NK-92 (cell line): ENCODE results near the gene PDZK1IP1.
"Not testable (repeated sequence)": the region's sequence is repeated elsewhere in the genome, so short reads cannot be mapped to it uniquely, and the experiment has no call there.

Experiments used
- DNase-seq: peaks from one replicate; lab custom pipeline; 2025; ENCODE audit not compliant: unreplicated experiment; lab: John Stamatoyannopoulos, UW

Gene PDZK1IP1

DNA sequence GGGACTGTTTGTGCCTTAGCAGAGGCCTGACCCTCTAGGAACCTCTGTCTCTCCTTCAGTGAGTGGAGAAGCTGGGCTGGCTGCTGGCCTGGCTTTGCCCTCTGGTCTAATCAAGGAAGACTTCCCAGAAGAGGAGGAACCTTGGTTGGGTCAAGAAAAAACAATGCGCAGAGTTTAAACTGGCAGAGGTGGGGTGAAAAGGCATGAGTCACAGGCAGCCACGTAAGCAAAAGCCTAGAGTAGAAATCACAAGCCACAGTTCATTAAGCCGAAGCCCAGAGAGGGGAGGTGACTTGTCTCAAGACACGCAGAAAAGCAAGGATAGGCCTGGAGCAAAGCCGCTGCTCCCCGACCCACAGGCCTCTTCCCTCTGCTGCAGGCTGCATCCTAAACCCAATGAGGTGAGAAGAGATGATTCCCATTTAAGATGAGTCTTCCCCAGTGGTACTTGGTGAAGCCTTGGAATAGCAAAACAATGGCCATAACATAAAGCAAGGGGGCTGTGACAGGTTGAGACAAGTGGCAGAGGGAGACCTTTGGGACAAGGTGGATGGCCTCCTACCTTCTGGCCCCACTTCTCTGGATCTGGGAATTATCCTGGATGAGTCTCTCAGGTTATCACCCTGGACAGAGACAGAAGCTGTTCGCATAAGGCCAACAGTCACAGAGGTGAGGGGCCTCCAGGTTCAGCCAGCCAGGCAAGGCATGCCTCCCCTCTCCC, 7.7 kb downstream of the PDZK1IP1 start:
- DNase-seq, result no peak

GRCh38 chr1:47181095-47181954, 8.5 kb downstream of the PDZK1IP1 start:
- no peak for DNase-seq

DNA sequence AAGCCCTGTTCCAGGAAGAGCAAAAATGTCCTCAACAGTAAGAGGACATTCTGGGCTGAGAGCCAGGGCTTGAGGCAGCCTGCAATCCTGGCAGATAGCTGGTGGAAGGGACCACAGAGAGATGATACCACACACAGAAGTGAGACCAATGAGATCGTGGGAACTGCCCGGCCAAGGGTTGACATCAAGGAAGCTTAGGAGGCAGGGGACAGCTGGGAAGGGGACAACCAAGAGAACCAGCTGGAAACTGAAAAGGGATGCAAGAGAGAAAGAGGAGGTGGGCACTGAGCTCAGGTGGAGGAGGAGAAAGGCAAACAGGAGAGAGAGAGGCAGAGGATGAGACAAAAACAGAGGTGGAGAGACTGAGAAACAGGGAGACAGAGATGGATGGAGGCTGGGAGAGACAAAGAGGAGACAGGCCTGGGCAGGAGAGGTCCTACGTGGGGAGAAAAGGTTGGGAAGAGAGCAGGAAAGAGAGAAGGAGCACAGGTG, 9.2 kb downstream of the PDZK1IP1 start:
- no peak for DNase-seq

GRCh38 chr1:47179988-47180563, 9.8 kb downstream of the PDZK1IP1 start:
- no peak for DNase-seq

DNA sequence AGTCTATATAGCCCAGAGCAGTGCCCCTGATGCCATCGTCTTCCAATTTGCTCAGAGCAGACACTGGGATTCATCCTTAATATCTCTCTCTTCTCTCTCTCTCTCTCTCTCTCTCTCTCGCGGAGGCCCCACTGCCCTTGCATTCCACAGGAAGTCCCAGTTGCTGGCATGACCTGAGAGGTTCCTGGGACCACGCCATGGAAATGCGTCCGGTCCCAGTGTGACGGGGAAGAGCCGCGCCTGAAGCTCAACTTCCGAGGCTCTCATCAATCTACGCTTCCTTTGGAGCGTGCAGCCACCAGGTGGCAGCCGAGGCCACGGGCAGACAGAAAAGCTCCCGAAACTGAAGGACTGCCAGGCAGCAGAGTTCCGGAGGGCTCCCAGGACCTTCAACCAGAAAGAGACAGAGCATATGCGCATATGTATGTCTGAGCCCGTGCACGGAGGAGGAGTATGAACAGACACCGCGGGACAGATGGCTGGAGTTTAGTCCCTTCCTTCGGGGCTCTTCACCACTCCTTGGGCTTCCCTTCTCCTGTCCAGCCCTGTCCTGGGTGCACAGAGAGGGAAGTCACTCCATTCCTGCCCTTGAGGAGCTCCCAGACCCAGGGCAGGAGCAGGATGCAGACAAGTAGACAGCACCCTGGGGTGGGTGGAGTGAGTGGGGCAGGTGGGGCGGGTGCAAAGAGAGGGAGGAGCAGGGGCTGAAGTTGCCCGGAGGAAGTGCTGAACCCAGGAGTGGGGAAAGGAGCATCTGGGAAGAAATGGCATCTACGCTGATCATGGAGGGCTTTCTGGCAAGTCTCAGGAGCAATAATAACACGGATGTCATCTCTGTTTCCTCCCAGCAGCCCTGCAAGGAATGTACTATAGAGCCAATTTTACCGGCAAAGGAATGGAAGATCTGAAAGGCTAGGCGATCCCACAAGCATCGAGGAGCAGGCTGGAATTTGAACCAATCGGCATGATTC, 10.5 kb downstream of the PDZK1IP1 start:
- DNase-seq, result no peak

DNA sequence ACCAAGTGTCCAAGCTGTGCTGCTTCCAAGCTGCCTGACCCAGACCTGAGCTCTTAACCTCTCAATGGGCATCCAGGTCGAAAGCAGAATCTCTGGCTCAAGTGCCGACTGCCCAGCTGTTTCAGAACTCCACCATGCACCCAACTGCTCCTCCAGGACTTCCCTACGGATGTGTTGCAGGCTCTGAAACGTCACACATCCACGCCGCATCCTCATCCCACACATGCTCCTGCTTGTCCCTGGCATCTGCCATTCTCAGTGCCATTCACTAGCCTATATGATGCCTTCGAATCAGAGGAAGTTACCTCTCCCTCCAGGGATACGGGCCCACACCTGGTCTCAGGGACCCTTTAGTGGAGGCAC, 11.2 kb downstream of the PDZK1IP1 start:
- no peak for DNase-seq

GRCh38 chr1:47178020-47178419, 11.8 kb downstream of the PDZK1IP1 start:
- no peak for DNase-seq

GRCh38 chr1:47175227-47175934, 14.5 kb downstream of the PDZK1IP1 start:
- no peak for DNase-seq

DNA sequence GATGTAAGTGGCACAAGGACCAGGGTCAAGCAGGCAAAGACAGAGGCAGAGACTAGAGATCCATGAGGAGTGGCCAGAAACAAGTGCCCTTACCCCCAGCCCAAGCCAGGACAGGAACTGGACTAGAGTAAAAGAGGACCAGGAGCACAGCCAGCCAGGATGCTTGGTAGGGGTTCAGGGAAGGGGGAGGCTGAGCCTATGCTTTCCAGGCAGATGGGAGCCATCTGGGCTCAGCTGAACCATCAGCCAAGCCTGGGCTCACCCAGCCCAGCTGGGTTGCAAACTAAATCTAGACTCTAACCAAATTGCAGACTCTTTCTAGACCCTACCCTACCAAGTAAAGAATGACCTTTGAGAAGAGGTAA, 15.2 kb downstream of the PDZK1IP1 start:
- DNase-seq, result no peak

DNA sequence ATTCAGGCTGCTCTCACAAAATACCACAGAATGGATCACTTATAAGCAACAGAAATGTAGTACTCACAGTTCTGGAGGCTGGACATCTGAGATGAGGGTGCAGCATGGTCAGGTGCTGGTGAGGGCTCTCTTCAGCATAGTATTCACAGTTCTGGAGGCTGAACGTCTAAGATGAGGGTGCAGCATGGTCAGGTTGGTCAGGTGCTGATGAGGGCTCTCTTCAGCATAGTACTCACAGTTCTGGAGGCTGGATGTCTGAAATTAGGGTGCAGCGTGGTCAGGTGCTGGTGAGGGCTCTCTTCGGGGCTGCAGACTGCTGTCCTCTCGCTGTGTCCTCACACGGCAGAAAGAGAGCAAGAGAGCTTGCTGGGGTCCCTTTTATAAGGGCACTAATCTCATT, 17.1 kb downstream of the PDZK1IP1 start:
- no peak for DNase-seq

DNA sequence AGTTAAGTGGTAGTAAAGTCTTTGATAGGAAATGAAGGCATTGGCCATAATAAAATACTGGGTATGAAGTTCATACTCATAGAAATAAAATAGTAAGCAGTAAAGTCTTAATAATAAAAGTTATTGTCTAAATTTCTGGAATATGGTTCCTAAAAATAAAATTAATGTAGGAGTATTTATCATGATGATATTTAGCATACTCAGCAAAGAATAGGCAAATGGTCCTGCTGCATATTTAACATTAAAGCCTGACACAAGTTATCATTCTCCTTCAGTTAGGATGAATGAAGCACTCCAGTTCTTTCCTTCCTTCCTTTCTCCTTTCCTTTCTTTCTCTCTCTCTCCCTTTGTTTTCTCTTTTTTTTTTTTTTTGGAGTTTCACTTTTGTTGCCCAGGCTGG, 25.3 kb downstream of the PDZK1IP1 start:
- DNase-seq, result no peak

- no peak for DNase-seq
Observed at GRCh38 chr1:47161298-47162040, 28.4 kb downstream of the PDZK1IP1 start.

DNA sequence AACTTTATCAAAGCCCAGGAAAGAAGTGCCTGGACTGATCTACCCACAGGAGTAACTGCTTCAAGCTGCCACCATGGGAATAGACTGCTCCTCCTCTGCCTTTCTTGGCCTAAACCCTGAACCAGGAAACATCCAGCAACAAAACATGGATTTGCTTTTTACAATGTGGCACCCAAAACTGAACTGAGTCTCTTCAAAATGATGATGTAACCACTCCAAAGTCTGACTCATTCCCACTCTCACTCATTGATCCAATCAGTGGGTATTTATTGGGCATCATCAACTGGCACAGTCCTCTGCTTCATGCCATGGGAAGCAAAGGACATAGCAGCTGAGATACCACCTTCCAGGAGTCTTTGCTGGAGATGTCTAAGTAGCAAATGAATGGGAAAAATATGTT, 29.1 kb downstream of the PDZK1IP1 start:
- DNase-seq, result no peak

- not testable (repeated sequence) for DNase-seq
Observed at GRCh38 chr1:47157957-47158356, 31.9 kb downstream of the PDZK1IP1 start.

DNA sequence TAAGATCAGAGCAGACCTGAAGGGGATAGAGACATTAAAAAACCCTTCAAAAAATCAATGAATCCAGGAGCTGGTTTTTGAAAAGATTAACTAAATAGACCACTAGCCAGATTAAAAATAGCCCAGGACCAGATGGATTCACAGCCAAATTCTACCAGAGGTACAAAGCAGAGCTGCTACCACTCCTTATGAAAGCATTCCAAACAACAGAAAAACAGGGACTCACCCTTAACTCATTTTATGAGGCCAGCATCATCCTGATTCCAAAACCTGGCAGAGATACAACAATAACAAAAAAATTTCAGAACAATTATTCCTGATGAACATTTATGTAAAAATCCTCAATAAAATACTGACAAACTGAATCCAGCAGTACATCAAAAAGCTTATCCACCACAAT, 33.4 kb downstream of the PDZK1IP1 start:
- not testable (repeated sequence) for DNase-seq

DNA sequence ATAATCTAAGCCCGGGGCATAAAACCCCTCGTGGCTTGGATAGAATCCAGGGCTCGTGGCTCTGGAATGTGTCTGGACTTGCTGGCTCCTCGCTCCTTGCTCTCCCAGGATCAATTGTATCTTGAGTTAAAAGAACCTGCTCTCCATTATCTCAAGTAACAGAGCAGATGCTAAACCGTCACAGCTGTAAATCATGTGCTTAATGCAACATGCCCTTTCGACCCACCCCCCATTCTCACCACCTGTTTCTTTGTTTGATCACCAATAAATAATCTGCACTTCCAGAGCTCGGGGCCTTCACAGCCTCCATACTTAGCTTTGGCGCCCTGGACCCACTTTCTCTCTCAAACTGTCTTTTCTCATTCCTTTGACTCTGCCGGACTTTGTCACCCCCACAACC, 40.7 kb downstream of the PDZK1IP1 start:
- not testable (repeated sequence) for DNase-seq

DNA sequence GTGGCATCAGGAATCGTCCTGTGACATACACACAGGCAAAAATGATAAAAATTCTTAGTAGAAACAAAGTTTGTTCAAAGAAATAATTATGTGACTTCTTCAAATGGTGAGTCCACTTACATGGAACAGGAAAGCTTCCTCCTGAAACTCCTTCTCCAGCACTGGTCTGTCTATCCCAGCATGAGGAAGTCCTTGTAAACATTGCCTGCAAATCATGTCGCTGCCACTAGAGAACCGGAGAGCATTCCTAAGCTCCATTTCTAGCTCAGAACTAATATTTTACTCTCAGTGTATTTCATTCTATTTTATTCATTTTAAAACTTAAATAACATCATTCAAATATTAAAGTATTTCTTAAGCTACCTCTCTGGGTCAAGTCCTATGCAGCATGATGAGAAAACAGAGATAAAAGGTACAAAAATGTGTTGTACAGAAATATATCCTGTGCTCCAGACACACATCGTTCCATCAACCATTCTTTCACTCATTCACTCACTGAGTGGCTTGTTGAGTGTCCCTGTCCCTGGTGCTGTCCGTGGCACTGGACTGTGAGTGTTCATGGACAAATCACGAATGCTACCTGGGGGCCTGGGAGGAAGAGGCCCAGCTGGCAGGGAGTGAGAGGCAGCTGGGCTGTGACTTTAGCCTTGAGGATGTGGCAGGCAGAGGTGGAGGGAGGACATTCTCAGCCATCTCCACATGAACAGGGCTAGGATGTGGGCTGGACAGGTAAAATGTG, 42.6 kb downstream of the PDZK1IP1 start:
- no peak for DNase-seq

DNA sequence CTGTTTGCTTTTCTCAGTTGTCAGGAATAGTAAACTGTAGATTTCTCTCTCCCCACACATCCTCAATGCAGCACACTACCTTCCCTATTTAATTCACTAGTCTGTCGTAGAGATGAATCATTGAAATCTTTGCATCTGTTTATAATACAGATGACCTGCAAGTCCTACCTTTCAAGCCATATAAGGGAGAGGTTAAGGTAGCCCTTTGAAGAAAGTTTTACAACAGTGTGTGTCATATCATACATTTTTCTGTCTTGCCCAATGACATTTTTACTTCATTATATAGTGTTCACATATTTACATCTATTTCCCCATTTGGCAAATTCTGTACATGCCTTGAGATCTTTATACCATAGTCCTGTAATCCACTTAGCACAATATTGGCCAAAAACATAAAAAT, 43.3 kb downstream of the PDZK1IP1 start:
- not testable (repeated sequence) for DNase-seq

- not testable (repeated sequence) for DNase-seq
Observed at GRCh38 chr1:47143654-47144053, 46.2 kb downstream of the PDZK1IP1 start.
